GM23248 (cell line): Measurements from ENCODE around the gene DOCK6. TPM values are rescaled to one million over a fixed set of nuclear protein-coding genes. Genes with fewer than 3 reads are reported as not detected.

Source experiments
- DNase-seq: peaks from one replicate; pipeline ENCODE4 v3.0.0-alpha.2; 2015
- H2AFZ ChIP-seq: fragments of 200-600 bp; sonication (generic); 2 replicates; pipeline ENCODE4 v1.6.1; 2016; ENCODE audit warnings: antibody characterized with exemption
- H3F3A ChIP-seq: fragments of 200-600 bp; sonication (generic); 2 replicates; pipeline ENCODE4 v1.6.1; 2016; ENCODE audit warnings: mild to moderate bottlenecking, antibody characterized with exemption, mixed run types; ENCODE audit not compliant: insufficient read depth
- H3K27ac ChIP-seq: fragments of 200-600 bp; sonication (generic); 2 replicates; pipeline ENCODE4 v1.5.1; 2016; ENCODE audit warnings: mild to moderate bottlenecking
- H3K27me3 ChIP-seq: fragments of 200-600 bp; sonication (generic); replicated peaks from 2 replicates; pipeline ENCODE4 v1.6.1; 2016; ENCODE audit warnings: mild to moderate bottlenecking; ENCODE audit not compliant: insufficient read depth
- H3K36me3 ChIP-seq: fragments of 200-600 bp; sonication (generic); 2 replicates; pipeline ENCODE4 v1.6.1; 2016; ENCODE audit warnings: low read depth, mild to moderate bottlenecking
- H3K4me1 ChIP-seq: fragments of 200-600 bp; sonication (generic); 2 replicates; pipeline ENCODE4 v1.6.1; 2016; ENCODE audit warnings: mild to moderate bottlenecking; ENCODE audit not compliant: insufficient read depth
- H3K4me2 ChIP-seq: fragments of 200-600 bp; sonication (generic); one replicate; pipeline ENCODE4 v1.6.1; 2016; ENCODE audit warnings: mild to moderate bottlenecking; ENCODE audit not compliant: unreplicated experiment
- H3K4me3 ChIP-seq: fragments of 200-600 bp; sonication (generic); 2 replicates; pipeline ENCODE4 v1.5.1; 2016; ENCODE audit warnings: mild to moderate bottlenecking
- H3K79me2 ChIP-seq: fragments of 200-600 bp; sonication (generic); 2 replicates; pipeline ENCODE4 v1.6.1; 2016; ENCODE audit warnings: mild to moderate bottlenecking; ENCODE audit not compliant: insufficient read depth
- H3K9ac ChIP-seq: fragments of 200-600 bp; sonication (generic); 2 replicates; pipeline ENCODE4 v1.6.1; 2016; ENCODE audit warnings: mild to moderate bottlenecking
- H3K9me2 ChIP-seq: fragments of 200-600 bp; sonication (generic); 2 replicates; pipeline ENCODE4 v1.6.1; 2016; ENCODE audit warnings: mixed run types, mild to moderate bottlenecking, moderate library complexity; ENCODE audit not compliant: insufficient read depth
- H3K9me3 ChIP-seq: fragments of 200-600 bp; sonication (generic); one replicate; pipeline ENCODE4 v1.6.1; 2017; ENCODE audit warnings: low read depth
- H4K20me1 ChIP-seq: fragments of 200-600 bp; sonication (generic); 2 replicates; pipeline ENCODE4 v1.6.0; 2016; ENCODE audit not compliant: insufficient read depth
- EZH2 ChIP-seq: fragments of 200-600 bp; sonication (generic); IDR thresholded peaks from 2 replicates; pipeline ENCODE4 v1.6.1; 2018; ENCODE audit warnings: antibody characterized with exemption, mild to moderate bottlenecking; ENCODE audit not compliant: insufficient read depth, poor library complexity, severe bottlenecking
- EZH2phosphoT487 ChIP-seq: fragments of 200-600 bp; sonication (generic); IDR thresholded peaks from 2 replicates; pipeline ENCODE4 v1.6.1; 2018; ENCODE audit warnings: antibody characterized with exemption, moderate library complexity, mild to moderate bottlenecking, low read depth; ENCODE audit not compliant: insufficient read depth
- WGBS, 2 experiments: methylation state at CpG; one replicate each; pipeline ENCODE4 v1.1.6; 2015 to 2017; ENCODE audit warnings: low lambda C conversion rate in 2 of 2, low coverage in 1 of 2; ENCODE audit errors: missing lambda C conversion rate in 2 of 2; 5-methylcytosine and 5-hydroxymethylcytosine counted together
- in situ Hi-C: fragments of 300-500 bp; cut with MboI; formaldehyde crosslinking; loops from 2 replicates; pipeline ENCODE4 v1.15.0; 2020
- polyA plus RNA-seq: library from polyadenylated mRNA; unstranded; fragments of >200 nt; fragmentation: Nextera tagmentation; extraction: Ambion mirVana; gene quantifications from 2 replicates; pipeline ENCODE4 v1.2.1, GENCODE V29; 2016
- total RNA-seq: library from RNA; depleted of rRNA; stranded (reverse); fragments of >200 nt; shearing (Covaris generic); gene quantifications from 2 replicates; pipeline ENCODE4 v1.2.3, GENCODE V29; 2014

DOCK6 gene
- total and polyA plus RNA-seq, 2 experiments from 2014 or later = 10.7 to 11.8 TPM

- no peaks in the 10 kb centered on the region for H3K9me2 ChIP-seq
- TF ChIP-seq EZH2phosphoT487 = no peak
- TF ChIP-seq EZH2 = no peak
- H3K79me2 ChIP-seq = peaks cover 56% of the 10 kb centered on the region
- DNase-seq = peak; percentile 76
- H4K20me1 ChIP-seq = no peaks in the 10 kb centered on the region
- H3K4me2 ChIP-seq = peak overlapping the region; percentile 75
- peak overlapping the region; percentile 28; the same call in 1 of the 2 replicates for H2AFZ ChIP-seq
- in situ Hi-C loops = no loop called here
- no peaks in the 10 kb centered on the region for H3K9me3 ChIP-seq
- peak overlapping the region; percentile 90 for H3K9ac ChIP-seq
- WGBS, 2 experiments = 4 to 6% methylated on average over 18 to 45 of the region's 47 CpGs
- H3F3A ChIP-seq = peaks cover 14% of the 10 kb centered on the region
- peaks cover 6% of the 10 kb centered on the region; the same call in 1 of the 2 replicates for H3K36me3 ChIP-seq
- H3K4me1 ChIP-seq = peaks cover 6% of the 10 kb centered on the region; the same call in 1 of the 2 replicates
- no peaks in the 10 kb centered on the region for H3K27me3 ChIP-seq
- H3K27ac ChIP-seq = peak overlapping the region; percentile 56
- H3K4me3 ChIP-seq = peak overlapping the region; percentile 90
These were observed 65.7 kb downstream of the DOCK6 start for GRCh38 chr19:11196406-11197287.

- DNase-seq = no peak
- H2AFZ ChIP-seq = no peak overlapping the region
- no peaks in the 10 kb centered on the region for H4K20me1 ChIP-seq
- H3K27ac ChIP-seq = no peak overlapping the region
- TF ChIP-seq EZH2 = no peak
- TF ChIP-seq EZH2phosphoT487 = no peak
- peaks cover 66% of the 10 kb centered on the region for H3K79me2 ChIP-seq
- no peaks in the 10 kb centered on the region for H3K27me3 ChIP-seq
- peaks cover 8% of the 10 kb centered on the region; the same call in 1 of the 2 replicates for H3K36me3 ChIP-seq
- H3K9me2 ChIP-seq = no peaks in the 10 kb centered on the region
- peaks cover 23% of the 10 kb centered on the region for H3F3A ChIP-seq
- H3K4me1 ChIP-seq = peaks cover 6% of the 10 kb centered on the region; the same call in 1 of the 2 replicates
- peak overlapping the region; percentile 71 for H3K9ac ChIP-seq
- in situ Hi-C loops = no loop called here
- peak overlapping the region; percentile 84 for H3K4me2 ChIP-seq
- H3K9me3 ChIP-seq = no peaks in the 10 kb centered on the region
- H3K4me3 ChIP-seq = peak overlapping the region; percentile 90
- 48 to 57% methylated on average over 12 of the region's 12 CpGs for WGBS, 2 experiments
These were observed 66.6 kb downstream of the DOCK6 start for GRCh38 chr19:11195681-11196080.

- Histone ChIP-seq H3F3A (peaks cover 31% of the 10 kb centered on the region), H3K4me2 (peak overlapping the region; percentile 84), H4K20me1 (no peaks in the 10 kb centered on the region), H3K36me3 (peaks cover 8% of the 10 kb centered on the region; the same call in 1 of the 2 replicates), H2AFZ (no peak overlapping the region), H3K79me2 (peaks cover 74% of the 10 kb centered on the region), H3K27me3 (no peaks in the 10 kb centered on the region), H3K4me3 (peak overlapping the region; percentile 90), H3K9ac (peak overlapping the region; percentile 71), H3K9me3 (no peaks in the 10 kb centered on the region), H3K4me1 (peaks cover 13% of the 10 kb centered on the region; the same call in 1 of the 2 replicates), H3K27ac (no peak overlapping the region), H3K9me2 (no peaks in the 10 kb centered on the region)
- DNase-seq = peak; percentile 43
- in situ Hi-C loops = no loop called here
- 20 to 22% methylated on average over 14 to 20 of the region's 20 CpGs for WGBS, 2 experiments
- TF ChIP-seq EZH2 (no peak), EZH2phosphoT487 (no peak)
These were observed 67.4 kb downstream of the DOCK6 start for GRCh38 chr19:11194656-11195558.

- no peak overlapping the region for H3K9ac ChIP-seq
- in situ Hi-C loops = no loop called here
- no peak overlapping the region for H3K4me3 ChIP-seq
- TF ChIP-seq EZH2 (no peak), EZH2phosphoT487 (no peak)
- peaks cover 8% of the 10 kb centered on the region; the same call in 1 of the 2 replicates for H3K36me3 ChIP-seq
- no peaks in the 10 kb centered on the region for H4K20me1 ChIP-seq
- H3K27ac ChIP-seq = no peak overlapping the region
- no peak overlapping the region for H2AFZ ChIP-seq
- no peak for DNase-seq
- H3K27me3 ChIP-seq = no peaks in the 10 kb centered on the region
- peaks cover 38% of the 10 kb centered on the region for H3F3A ChIP-seq
- H3K4me1 ChIP-seq = peaks cover 18% of the 10 kb centered on the region; the same call in 1 of the 2 replicates
- 89 to 94% methylated on average over 8 of the region's 8 CpGs for WGBS, 2 experiments
- H3K9me3 ChIP-seq = no peaks in the 10 kb centered on the region
- peaks cover 76% of the 10 kb centered on the region for H3K79me2 ChIP-seq
- no peaks in the 10 kb centered on the region for H3K9me2 ChIP-seq
- peak overlapping the region; percentile 84 for H3K4me2 ChIP-seq
These were observed 68.2 kb downstream of the DOCK6 start for GRCh38 chr19:11194173-11194572.
